NCI-H2196 (cell line): ENCODE data around the gene FOLR3.
"Not testable (repeated sequence)": the region's sequence is repeated elsewhere in the genome, so short reads cannot be mapped to it uniquely, and the experiment has no call there.

Experiments
- DNase-seq: peaks from one replicate; lab custom pipeline; 2025; ENCODE audit not compliant: unreplicated experiment; lab: John Stamatoyannopoulos, UW

The FOLR3 gene

DNA sequence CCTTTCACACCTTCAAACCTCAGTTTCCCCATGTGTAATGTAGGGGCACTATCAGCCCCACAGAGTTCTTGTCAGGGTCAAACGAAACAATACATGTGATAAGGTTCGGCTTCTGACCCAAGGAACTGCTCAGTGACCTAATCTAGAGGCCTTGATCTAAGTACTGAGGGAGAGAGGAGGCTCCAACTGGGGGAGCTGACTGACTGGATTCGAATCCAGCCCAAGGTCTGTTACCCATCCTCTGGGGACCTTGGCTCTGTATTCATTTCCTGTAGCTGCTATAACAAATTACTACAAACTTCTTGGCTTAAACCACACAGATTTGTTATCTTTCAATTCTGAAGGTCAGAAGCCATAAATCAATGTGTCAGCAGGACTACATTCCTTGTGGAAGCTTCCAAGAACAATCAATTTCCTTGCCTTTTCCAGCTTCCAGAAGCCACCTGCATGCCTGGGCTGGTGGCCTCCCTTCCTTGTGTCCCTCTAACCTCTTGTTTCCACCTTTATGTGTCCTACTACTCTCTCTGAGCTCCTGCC is 12.3 kb upstream of the FOLR3 start:
- DNase-seq, result no peak

DNA sequence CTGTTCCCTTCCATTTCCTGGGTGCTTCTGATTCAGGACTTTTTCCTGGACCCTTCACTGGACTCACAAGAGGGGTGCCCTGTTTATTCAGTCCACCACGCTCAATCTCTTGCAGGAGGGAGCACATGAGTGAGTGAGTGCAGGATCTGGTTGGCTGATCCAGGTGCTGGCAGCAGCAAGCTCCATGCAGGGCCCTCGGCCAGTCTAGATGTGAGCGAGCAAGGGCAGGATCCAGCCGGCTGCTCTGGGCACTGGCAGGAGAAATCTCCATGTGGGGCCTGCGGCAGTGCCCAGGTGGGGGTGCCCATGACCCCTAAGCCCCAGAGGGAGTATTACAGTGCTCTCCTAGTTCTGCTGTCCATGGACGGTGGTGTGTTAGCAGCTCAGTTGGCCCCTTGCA is 11.5 kb upstream of the FOLR3 start:
- no peak for DNase-seq

DNA sequence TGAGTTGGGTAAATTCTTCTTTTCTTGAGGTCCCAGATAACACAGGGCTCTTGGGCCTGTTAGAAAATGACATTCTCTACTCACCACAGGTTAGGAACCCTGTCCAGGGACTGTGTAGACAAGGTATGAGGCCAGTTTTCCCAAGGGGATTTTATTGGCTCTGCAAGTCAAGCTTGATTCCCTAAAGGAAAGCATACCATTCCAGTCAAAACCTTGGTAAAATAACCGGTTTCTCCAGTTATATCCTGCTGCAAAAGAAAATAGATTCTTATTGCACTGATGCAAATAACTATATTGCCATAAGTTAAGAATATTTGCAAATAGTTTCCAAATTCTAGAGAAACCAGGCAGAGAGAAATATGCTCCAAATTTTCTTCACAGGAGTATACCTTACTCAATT is 9.6 kb upstream of the FOLR3 start:
- DNase-seq, result no peak

DNA sequence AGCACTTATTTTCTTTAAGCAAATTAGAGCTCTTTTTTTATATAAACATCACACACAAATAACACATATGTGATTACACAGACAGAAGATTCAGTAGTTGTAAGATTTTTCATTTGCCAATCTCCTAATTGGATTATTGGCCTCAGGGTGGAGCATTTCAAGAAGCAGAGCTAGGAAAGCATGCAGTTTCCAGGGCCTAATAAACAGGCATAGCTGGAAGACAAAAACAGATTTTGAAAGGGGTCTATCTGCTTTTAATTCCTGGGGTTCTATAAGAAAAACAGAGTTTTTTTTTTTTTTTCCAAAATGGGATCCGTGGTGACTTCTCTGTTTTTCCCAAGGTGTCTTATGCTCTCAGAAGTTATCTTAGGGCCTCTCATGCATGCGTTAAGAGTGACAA is 7.6 kb upstream of the FOLR3 start:
- DNase-seq, result no peak

GRCh38 chr11:72129381-72129780 is 6.1 kb upstream of the FOLR3 start:
- DNase-seq, result no peak

DNA sequence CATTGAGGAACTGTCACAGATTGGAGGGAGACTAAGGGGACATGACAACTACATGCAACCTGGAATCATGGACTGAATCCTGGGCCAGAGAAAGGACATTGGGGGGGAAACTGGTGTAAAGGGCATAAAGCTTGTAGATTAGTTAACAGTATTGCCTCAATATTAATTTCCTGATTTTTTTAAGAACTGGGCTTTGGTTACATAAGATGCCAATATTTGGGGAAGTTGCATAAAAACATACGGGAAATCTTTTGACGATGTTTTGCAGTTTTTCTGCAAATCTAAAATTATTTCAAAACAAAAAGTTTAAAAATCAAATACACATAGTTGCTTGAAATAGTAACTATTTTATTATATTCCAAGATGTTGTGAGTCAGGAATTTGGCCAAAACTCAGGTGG is 2.9 kb upstream of the FOLR3 start:
- DNase-seq, result no peak

DNA sequence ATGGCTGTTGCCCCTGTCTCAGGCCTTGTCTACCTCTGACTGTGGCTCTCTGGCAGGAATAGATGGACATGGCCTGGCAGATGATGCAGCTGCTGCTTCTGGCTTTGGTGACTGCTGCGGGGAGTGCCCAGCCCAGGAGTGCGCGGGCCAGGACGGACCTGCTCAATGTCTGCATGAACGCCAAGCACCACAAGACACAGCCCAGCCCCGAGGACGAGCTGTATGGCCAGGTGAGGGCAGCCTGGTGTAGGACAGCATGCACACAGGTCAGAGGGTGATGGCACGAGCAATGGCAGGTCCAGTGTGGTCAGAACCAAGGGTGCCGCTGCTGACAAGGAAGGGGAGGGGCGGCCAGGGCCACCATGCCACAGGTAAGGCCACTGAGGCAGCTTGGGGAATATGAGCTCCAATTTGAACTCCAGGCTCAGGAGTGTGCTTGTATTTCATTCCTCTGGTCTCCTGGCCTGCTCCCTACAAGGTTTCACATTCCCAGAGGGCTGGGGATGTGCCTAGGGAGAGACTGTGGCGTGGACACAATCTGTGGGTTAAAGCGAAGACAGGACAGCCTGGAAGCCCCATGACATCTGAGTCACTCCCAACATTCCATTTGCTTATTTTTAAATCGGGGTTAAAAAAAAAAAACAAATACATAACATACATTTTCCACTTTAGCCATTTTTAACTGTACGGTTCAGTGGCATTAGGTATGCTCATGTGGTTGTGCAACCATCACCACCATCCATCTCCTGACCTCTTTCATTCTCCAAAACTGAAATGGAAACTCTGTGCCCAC is 562 bp downstream of the FOLR3 start:
- DNase-seq, result no peak

DNA sequence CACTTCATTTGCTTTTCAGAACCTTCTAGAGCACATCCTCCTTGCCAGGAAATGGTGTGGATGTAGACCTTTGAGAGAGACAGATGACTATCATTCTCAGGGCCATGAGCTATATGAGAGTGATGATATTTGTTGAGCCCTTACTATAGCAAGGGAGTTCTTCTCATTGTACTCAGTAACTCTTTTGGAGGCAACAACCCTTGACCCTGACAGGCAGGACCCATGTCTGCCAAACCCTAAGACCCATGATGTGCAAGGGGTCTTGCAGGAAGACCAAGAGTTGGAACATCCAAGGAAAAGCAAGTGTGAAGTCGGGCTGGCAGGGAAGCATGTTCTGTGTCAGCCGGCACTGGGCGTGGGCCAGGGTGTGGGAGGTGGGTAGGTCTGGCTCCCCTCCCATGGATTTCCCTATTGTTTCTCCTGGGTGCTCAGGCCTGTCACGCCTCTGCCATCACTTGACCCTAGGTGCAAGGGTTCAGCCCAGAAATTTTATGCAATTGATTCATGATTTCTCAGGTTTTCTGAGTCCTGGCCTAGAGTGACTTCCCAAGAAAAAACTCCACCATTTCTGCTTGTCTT is 1.2 kb downstream of the FOLR3 start:
- DNase-seq, result no peak

DNA sequence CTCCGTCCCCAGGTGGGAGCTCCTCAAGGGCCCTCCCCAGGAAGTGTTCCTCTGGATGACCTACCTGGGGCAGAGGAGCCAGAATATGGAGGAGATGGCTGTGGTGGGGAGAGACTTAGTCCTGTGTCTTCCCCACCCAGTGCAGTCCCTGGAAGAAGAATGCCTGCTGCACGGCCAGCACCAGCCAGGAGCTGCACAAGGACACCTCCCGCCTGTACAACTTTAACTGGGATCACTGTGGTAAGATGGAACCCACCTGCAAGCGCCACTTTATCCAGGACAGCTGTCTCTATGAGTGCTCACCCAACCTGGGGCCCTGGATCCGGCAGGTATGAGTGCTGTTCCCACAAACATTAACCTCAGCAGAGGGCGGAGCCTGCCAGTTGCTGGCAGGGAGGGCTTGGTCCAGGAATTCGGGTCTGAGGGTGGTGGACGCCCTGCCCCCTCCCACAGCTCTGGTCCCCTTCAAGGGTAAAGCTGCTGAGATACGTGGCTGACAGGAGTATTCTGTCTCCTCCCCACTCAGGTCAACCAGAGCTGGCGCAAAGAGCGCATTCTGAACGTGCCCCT is 3.4 kb downstream of the FOLR3 start:
- no peak for DNase-seq

DNA sequence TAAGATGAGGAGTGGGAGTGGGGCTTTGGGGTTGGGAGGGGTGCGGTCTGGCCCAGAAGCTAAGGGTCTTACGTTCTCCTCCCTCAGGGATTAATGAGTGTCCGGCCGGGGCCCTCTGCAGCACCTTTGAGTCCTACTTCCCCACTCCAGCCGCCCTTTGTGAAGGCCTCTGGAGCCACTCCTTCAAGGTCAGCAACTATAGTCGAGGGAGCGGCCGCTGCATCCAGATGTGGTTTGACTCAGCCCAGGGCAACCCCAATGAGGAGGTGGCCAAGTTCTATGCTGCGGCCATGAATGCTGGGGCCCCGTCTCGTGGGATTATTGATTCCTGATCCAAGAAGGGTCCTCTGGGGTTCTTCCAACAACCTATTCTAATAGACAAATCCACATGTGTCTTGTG is 4.0 kb downstream of the FOLR3 start:
- no peak for DNase-seq

GRCh38 chr11:72140661-72141060 is 5.1 kb downstream of the FOLR3 start:
- no peak for DNase-seq

- DNase-seq, result no peak
Observed at GRCh38 chr11:72141066-72141465, 5.5 kb downstream of the FOLR3 start.

DNA sequence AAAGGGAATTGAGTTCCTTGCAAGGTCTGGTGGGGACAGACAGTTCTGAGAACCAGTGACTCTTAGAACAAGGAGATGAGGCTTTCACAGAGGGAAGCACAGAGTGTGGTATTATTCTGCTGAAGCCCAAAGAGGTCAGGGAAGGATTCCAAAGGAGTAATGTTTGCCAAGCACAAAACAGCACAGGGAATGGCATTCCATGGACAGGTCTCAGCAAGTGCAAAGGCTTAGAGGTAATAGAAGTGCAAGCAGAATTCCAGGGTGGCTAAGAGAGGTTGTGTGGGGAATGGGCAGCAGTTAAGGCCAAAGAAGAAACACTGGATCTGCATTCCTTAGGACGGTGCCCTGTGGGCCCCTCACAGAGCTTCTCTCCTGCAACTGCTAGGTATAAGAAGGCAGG is 6.6 kb downstream of the FOLR3 start:
- not testable (repeated sequence) for DNase-seq

DNA sequence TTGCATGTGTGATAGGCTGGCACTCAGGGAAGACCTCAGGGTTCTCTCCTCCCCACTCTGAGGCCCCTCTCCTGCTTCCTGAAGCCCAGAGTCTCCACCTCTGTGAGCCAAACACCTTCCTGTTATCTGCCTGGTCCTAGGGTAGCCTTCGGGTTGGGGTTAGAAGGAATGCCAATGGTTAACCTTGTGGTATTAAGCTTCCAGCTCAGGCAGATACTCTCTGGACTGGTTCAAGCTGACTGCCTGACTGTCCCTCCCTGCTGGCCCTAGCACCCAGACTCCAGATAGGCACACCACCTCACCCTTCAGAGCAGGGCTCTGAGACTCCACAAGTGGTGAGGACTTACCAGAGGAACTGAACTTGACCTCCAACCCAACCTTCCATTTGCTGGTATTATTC is 7.0 kb downstream of the FOLR3 start:
- not testable (repeated sequence) for DNase-seq

- DNase-seq, result no peak
Observed at GRCh38 chr11:72144807-72145565, 9.5 kb downstream of the FOLR3 start.

DNA sequence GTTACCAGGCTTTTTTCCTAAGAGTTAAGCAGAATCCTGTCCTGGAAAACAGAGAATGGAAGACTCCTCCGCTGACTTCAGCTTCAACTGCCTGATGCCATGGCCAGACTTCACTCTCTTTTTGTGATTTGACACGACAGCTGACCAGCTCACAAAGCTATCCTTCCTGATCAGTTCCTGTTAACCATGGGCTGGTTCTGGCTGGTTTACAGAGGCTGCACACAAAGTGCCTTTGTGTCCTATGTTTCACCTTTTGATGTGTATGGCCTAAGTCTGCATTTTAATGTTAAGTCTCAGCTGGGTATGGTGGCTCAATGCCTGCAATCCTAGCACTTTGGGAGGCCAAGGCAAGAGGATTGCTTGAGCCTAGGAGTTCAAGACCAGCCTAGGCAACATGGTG is 11.1 kb downstream of the FOLR3 start:
- no peak for DNase-seq

- DNase-seq, result no peak
Observed at GRCh38 chr11:72150882-72151281, 15.4 kb downstream of the FOLR3 start.

DNA sequence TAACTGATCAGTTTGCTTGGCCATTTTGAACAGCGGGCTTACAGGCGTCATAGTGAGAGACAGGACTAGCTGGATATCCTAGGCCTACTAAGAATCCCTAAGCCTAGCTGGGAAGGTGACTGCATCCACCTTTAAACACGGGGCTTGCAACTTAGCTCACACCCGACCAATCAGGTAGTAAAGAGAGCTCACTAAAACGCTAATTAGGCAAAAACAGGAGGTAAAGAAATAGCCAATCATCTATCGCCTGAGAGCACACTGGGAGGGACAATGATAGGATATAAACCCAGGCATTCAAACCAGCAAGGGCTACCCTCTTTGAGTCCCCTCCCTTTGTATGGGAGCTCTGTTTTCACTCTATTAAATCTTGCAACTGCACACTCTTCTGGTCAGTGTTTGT is 18.3 kb downstream of the FOLR3 start:
- DNase-seq, result not testable (repeated sequence)

- no peak for DNase-seq
Observed at GRCh38 chr11:72154816-72155215, 19.3 kb downstream of the FOLR3 start.

- DNase-seq, result no peak
Observed at GRCh38 chr11:72155751-72156150, 20.2 kb downstream of the FOLR3 start.

DNA sequence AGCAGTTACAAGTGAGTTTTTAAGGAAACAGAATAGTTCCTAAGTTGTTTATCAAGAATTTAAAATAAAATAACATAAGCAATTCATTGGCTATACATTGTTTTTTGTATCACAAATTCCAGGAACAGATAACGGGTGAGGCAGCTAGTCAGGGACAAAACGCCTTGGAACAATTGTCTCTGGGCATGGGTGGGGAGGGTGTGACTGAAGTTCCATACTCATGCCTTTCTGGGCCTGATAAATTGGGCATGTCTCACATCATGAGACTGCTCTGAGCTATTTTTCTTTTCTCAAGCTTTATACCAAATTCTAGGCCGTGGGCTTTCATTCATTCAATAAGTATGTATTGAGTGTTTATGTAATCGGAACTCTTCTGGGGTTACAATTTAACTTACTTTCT is 21.6 kb downstream of the FOLR3 start:
- DNase-seq, result no peak

DNA sequence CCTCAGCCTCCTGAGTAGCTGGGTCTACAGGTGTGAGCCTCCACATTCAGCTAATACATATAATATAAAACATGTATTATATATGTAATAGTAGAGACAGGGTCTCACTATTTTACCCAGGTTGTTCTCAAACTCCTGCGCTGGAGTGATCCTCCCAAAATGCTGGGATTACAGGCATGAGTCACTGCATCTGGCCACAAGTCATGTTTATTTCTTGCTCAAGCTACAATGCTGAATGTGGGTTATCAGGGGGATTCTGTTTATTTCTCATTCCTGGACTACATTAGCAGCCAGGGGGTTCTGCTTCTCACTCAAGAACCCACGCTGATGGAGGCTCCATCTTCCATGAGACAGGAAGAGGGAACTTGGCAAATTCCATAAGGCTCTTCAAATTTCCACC is 24.8 kb downstream of the FOLR3 start:
- no peak for DNase-seq
